ENCODE data around the gene PDZD4.

Gene PDZD4

GRCh38 chrX:153769158-153769864 lies 61.0 kb downstream of the PDZD4 start:
- no peak for DNase-seq

- no peak for DNase-seq
Measured at GRCh38 chrX:153768311-153769157, 61.8 kb downstream of the PDZD4 start.

GRCh38 chrX:153767674-153768055 lies 62.7 kb downstream of the PDZD4 start:
- DNase-seq: no peak

- no peak for DNase-seq
Measured at GRCh38 chrX:153766871-153767673, 63.3 kb downstream of the PDZD4 start.

GRCh38 chrX:153766098-153766817 lies 64.1 kb downstream of the PDZD4 start:
- DNase-seq: no peak

GRCh38 chrX:153765138-153766079 lies 64.9 kb downstream of the PDZD4 start:
- no peak for DNase-seq

GRCh38 chrX:153764786-153765137 lies 65.6 kb downstream of the PDZD4 start:
- no peak for DNase-seq

GRCh38 chrX:153763989-153764755 lies 66.2 kb downstream of the PDZD4 start, which contains the start of gene PLXNB3:
TSS of gene PLXNB3 (plus strand) at chrX:153764249. CDS start at chrX:153765536, 1,287 bp downstream.
- DNase-seq: peak; percentile 63

- no peak for DNase-seq
Measured at GRCh38 chrX:153763298-153763932, 66.9 kb downstream of the PDZD4 start.

GRCh38 chrX:153762626-153763173 lies 67.6 kb downstream of the PDZD4 start:
- no peak for DNase-seq

GRCh38 chrX:153761863-153762262 lies 68.5 kb downstream of the PDZD4 start:
- DNase-seq: no peak

GRCh38 chrX:153755136-153755535 lies 75.2 kb downstream of the PDZD4 start:
- DNase-seq: no peak

All from DMS 273 treated with DMSO at 0.1 percent for 48 hours (cell line).